GM23248 (cell line): ENCODE measurements around the gene LPP.

Experiments used
- EZH2 ChIP-seq: fragments of 200-600 bp; sonication (generic); IDR thresholded peaks from 2 replicates; pipeline ENCODE4 v1.6.1; 2018; ENCODE audit warnings: antibody characterized with exemption, mild to moderate bottlenecking; ENCODE audit not compliant: insufficient read depth, poor library complexity, severe bottlenecking
- EZH2phosphoT487 ChIP-seq: fragments of 200-600 bp; sonication (generic); IDR thresholded peaks from 2 replicates; pipeline ENCODE4 v1.6.1; 2018; ENCODE audit warnings: antibody characterized with exemption, moderate library complexity, mild to moderate bottlenecking, low read depth; ENCODE audit not compliant: insufficient read depth

DNA sequence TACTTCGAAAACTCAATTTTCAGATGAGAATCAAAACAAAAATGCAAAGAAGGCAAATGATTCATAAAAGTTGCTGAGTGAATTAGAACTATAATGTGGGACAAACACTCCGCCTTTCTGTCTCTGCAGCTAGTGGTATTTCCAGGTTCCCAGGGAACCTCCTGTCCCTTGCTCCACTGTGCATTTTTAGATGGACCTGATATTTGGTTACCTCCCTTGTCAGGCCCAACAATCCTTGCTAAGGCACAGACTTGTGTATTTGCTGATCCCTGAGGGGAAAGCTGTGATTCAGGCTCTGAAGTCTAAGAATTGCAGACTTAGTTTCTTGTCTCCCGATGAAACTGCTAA, 162.7 kb downstream of the LPP start:
- TF ChIP-seq EZH2 (no peak), EZH2phosphoT487 (0 out of 2 replicates have a peak, but pooled peaks have one; percentile 41)
